ENCODE data around the gene CITED4. TPM values are rescaled to one million over a fixed set of nuclear protein-coding genes. Genes with fewer than 3 reads are reported as not detected.

CITED4 gene
- total RNA-seq, 2 experiments from 2014 or later: 6.9 to 7.9 TPM

GRCh38 chr1:40857737-40858136 is 4.4 kb downstream of the CITED4 start:
- ChIA-PET CTCF (interaction anchor here (0.7 to 19.3 kb wide), 7 partner anchors 8 to 147 kb away, joined by 3 to 255 read pairs (median 4); no protein-coding TSS in a partner anchor), POLR2A (interaction anchor here (1.6 kb wide), 1 partner anchor 82 kb away, joined by 3 read pairs; no protein-coding TSS in a partner anchor)
- Mint-ChIP-seq H3K27me3 (peaks cover 33% of the 10 kb centered on the region), H3K4me3 (no peak overlapping the region), H3K36me3 (ENCODE audit: low read depth) (no peaks in the 10 kb centered on the region), H3K27ac (no peak overlapping the region), H3K9me3 (no peaks in the 10 kb centered on the region), H3K4me1 (peaks cover 8% of the 10 kb centered on the region)
- no peak for DNase-seq

GRCh38 chr1:40856656-40857302 is 5.4 kb downstream of the CITED4 start:
- Mint-ChIP-seq H3K4me3 (no peak overlapping the region), H3K27me3 (peaks cover 33% of the 10 kb centered on the region), H3K9me3 (no peaks in the 10 kb centered on the region), H3K36me3 (ENCODE audit: low read depth) (no peaks in the 10 kb centered on the region), H3K4me1 (peaks cover 4% of the 10 kb centered on the region), H3K27ac (no peak overlapping the region)
- POLR2A ChIA-PET: interaction anchor here (1.6 kb wide), 1 partner anchor 83 kb away, joined by 3 read pairs; no protein-coding TSS in a partner anchor
- no peak for DNase-seq
- CTCF ChIA-PET: interaction anchor here (0.7 to 19.3 kb wide), 6 partner anchors 11 to 148 kb away, joined by 3 to 255 read pairs (median 3); no protein-coding TSS in a partner anchor

- no peak overlapping the region for H3K27ac Mint-ChIP-seq
- ChIA-PET POLR2A (no interaction called here), CTCF (interaction anchor here (1.1 to 19.3 kb wide), 5 partner anchors 12 to 96 kb away, joined by 3 to 255 read pairs (median 3); no protein-coding TSS in a partner anchor)
- DNase-seq: no peak
- H3K4me3 Mint-ChIP-seq: no peak overlapping the region
- H3K27me3 Mint-ChIP-seq: peaks cover 38% of the 10 kb centered on the region
- H3K36me3 Mint-ChIP-seq (ENCODE audit: low read depth): no peaks in the 10 kb centered on the region
- H3K9me3 Mint-ChIP-seq: no peaks in the 10 kb centered on the region
- H3K4me1 Mint-ChIP-seq: peaks cover 4% of the 10 kb centered on the region
Observed at GRCh38 chr1:40856116-40856515, 6.0 kb downstream of the CITED4 start.

- POLR2A ChIA-PET: no interaction called here
- no peak for DNase-seq
- H3K9me3 Mint-ChIP-seq: no peaks in the 10 kb centered on the region
- no peak overlapping the region for H3K4me3 Mint-ChIP-seq
- H3K27me3 Mint-ChIP-seq: peaks cover 33% of the 10 kb centered on the region
- H3K4me1 Mint-ChIP-seq: peaks cover under 1% of the 10 kb centered on the region
- CTCF ChIA-PET: interaction anchor here (1.1 to 19.3 kb wide), 6 partner anchors 12 to 96 kb away, joined by 3 to 255 read pairs (median 5); no protein-coding TSS in a partner anchor
- H3K36me3 Mint-ChIP-seq (ENCODE audit: low read depth): no peaks in the 10 kb centered on the region
- no peak overlapping the region for H3K27ac Mint-ChIP-seq
Observed at GRCh38 chr1:40855513-40855912, 6.7 kb downstream of the CITED4 start.

- CTCF ChIA-PET: interaction anchor here (1.1 to 19.3 kb wide), 6 partner anchors 9 to 241 kb away, joined by 3 to 255 read pairs (median 7); partner anchors contain the start of gene CITED4
- H3K27me3 Mint-ChIP-seq: peaks cover 16% of the 10 kb centered on the region
- DNase-seq: no peak
- H3K9me3 Mint-ChIP-seq: no peaks in the 10 kb centered on the region
- no peaks in the 10 kb centered on the region for H3K36me3 Mint-ChIP-seq (ENCODE audit: low read depth)
- peaks cover 9% of the 10 kb centered on the region for H3K4me1 Mint-ChIP-seq
- no peak overlapping the region for H3K27ac Mint-ChIP-seq
- POLR2A ChIA-PET: interaction anchor here (2.5 kb wide), 1 partner anchor 8 kb away, joined by 14 read pairs; the partner anchor contains the start of gene CITED4
- no peak overlapping the region for H3K4me3 Mint-ChIP-seq
Observed at GRCh38 chr1:40853885-40854170, 8.3 kb downstream of the CITED4 start.

GRCh38 chr1:40853113-40853884 is 8.9 kb downstream of the CITED4 start:
- Mint-ChIP-seq H3K27me3 (peaks cover 11% of the 10 kb centered on the region), H3K4me3 (no peak overlapping the region), H3K4me1 (peaks cover 9% of the 10 kb centered on the region), H3K9me3 (no peaks in the 10 kb centered on the region), H3K27ac (no peak overlapping the region), H3K36me3 (ENCODE audit: low read depth) (no peaks in the 10 kb centered on the region)
- no peak for DNase-seq
- CTCF ChIA-PET: interaction anchor here (1.1 to 19.3 kb wide), 6 partner anchors 9 to 241 kb away, joined by 3 to 255 read pairs (median 7); partner anchors contain the start of gene CITED4
- POLR2A ChIA-PET: interaction anchor here (2.5 kb wide), 1 partner anchor 9 kb away, joined by 14 read pairs; the partner anchor contains the start of gene CITED4

GRCh38 chr1:40851643-40852042 is 10.5 kb downstream of the CITED4 start:
- H3K4me3 Mint-ChIP-seq: no peak overlapping the region
- peaks cover 9% of the 10 kb centered on the region for H3K4me1 Mint-ChIP-seq
- POLR2A ChIA-PET: interaction anchor here (1.1 kb wide), 1 partner anchor 160 kb away, joined by 3 read pairs; the partner anchor contains the start of gene NFYC
- H3K27ac Mint-ChIP-seq: no peak overlapping the region
- no peak for DNase-seq
- peaks cover 5% of the 10 kb centered on the region for H3K27me3 Mint-ChIP-seq
- CTCF ChIA-PET: interaction anchor here (1.1 to 19.3 kb wide), 6 partner anchors 7 to 319 kb away, joined by 3 to 255 read pairs (median 10); no protein-coding TSS in a partner anchor
- H3K9me3 Mint-ChIP-seq: no peaks in the 10 kb centered on the region
- no peaks in the 10 kb centered on the region for H3K36me3 Mint-ChIP-seq (ENCODE audit: low read depth)

GRCh38 chr1:40849801-40850592 is 12.2 kb downstream of the CITED4 start:
- Mint-ChIP-seq H3K4me1 (peaks cover 14% of the 10 kb centered on the region), H3K9me3 (no peaks in the 10 kb centered on the region), H3K27me3 (peaks cover 5% of the 10 kb centered on the region), H3K36me3 (ENCODE audit: low read depth) (no peaks in the 10 kb centered on the region), H3K4me3 (no peak overlapping the region), H3K27ac (no peak overlapping the region)
- POLR2A ChIA-PET: interaction anchor here (0.6 to 0.8 kb wide), 3 partner anchors 10 to 75 kb away, joined by 3 read pairs; partner anchors contain the start of gene CITED4
- CTCF ChIA-PET: interaction anchor here (0.6 to 19.3 kb wide), 29 partner anchors 9 to 1272 kb away, joined by 3 to 255 read pairs (median 3); partner anchors contain the start of genes CITED4 and RIMS3
- DNase-seq: peak; percentile 82

- POLR2A ChIA-PET: interaction anchor here (1.4 kb wide), 1 partner anchor 74 kb away, joined by 4 read pairs; no protein-coding TSS in a partner anchor
- CTCF ChIA-PET: interaction anchor here (0.7 to 19.3 kb wide), 11 partner anchors 10 to 444 kb away, joined by 3 to 255 read pairs (median 4); partner anchors contain the start of gene CITED4
- H3K4me3 Mint-ChIP-seq: no peak overlapping the region
- no peak overlapping the region for H3K27ac Mint-ChIP-seq
- H3K9me3 Mint-ChIP-seq: no peaks in the 10 kb centered on the region
- peaks cover 17% of the 10 kb centered on the region for H3K4me1 Mint-ChIP-seq
- peaks cover 5% of the 10 kb centered on the region for H3K27me3 Mint-ChIP-seq
- DNase-seq: peak; percentile 33
- no peaks in the 10 kb centered on the region for H3K36me3 Mint-ChIP-seq (ENCODE audit: low read depth)
Observed at GRCh38 chr1:40848530-40849189, 13.5 kb downstream of the CITED4 start.

- POLR2A ChIA-PET: no interaction called here
- DNase-seq: no peak
- no peaks in the 10 kb centered on the region for H3K9me3 Mint-ChIP-seq
- no peak overlapping the region for H3K4me3 Mint-ChIP-seq
- CTCF ChIA-PET: interaction anchor here (4.5 to 19.3 kb wide), 3 partner anchors 12 to 104 kb away, joined by 16 to 255 read pairs (median 104); no protein-coding TSS in a partner anchor
- H3K36me3 Mint-ChIP-seq (ENCODE audit: low read depth): no peaks in the 10 kb centered on the region
- H3K27ac Mint-ChIP-seq: no peak overlapping the region
- peaks cover 8% of the 10 kb centered on the region for H3K27me3 Mint-ChIP-seq
- H3K4me1 Mint-ChIP-seq: peaks cover 17% of the 10 kb centered on the region
Observed at GRCh38 chr1:40847023-40847745, 15.0 kb downstream of the CITED4 start.

- peaks cover 23% of the 10 kb centered on the region for H3K4me1 Mint-ChIP-seq
- POLR2A ChIA-PET: no interaction called here
Observed at GRCh38 chr1:40845895-40846294, 16.3 kb downstream of the CITED4 start.

More at GRCh38 chr1:40845895-40846294, 16.3 kb downstream of the CITED4 start:
- Mint-ChIP-seq H3K36me3 (ENCODE audit: low read depth) (no peaks in the 10 kb centered on the region), H3K27me3 (peaks cover 6% of the 10 kb centered on the region), H3K9me3 (no peaks in the 10 kb centered on the region), H3K4me3 (no peak overlapping the region), H3K27ac (no peak overlapping the region)
- no peak for DNase-seq
- CTCF ChIA-PET: interaction anchor here (19.3 kb wide), 1 partner anchor 106 kb away, joined by 255 read pairs; no protein-coding TSS in a partner anchor
